ENCODE results near the gene ADAMTS3.

- no peak for TF ChIP-seq POLR2AphosphoS5 (IDR thresholded peaks at IDR 0.05)
- TF ChIP-seq CTCF (IDR thresholded peaks at IDR 0.05; ENCODE audit: poor library complexity, severe bottlenecking), result no peak
These were observed 46.6 kb downstream of the ADAMTS3 start for GRCh38 chr4:72522440-72522839.
